ENCODE results near the gene PCDH18. TPM values are rescaled to one million over a fixed set of nuclear protein-coding genes. Genes with fewer than 3 reads are reported as not detected.

PCDH18 gene
- total and polyA plus RNA-seq, 2 donors (not counting 1 experiment from before 2014, with no cell fraction given) = not detected

DNA sequence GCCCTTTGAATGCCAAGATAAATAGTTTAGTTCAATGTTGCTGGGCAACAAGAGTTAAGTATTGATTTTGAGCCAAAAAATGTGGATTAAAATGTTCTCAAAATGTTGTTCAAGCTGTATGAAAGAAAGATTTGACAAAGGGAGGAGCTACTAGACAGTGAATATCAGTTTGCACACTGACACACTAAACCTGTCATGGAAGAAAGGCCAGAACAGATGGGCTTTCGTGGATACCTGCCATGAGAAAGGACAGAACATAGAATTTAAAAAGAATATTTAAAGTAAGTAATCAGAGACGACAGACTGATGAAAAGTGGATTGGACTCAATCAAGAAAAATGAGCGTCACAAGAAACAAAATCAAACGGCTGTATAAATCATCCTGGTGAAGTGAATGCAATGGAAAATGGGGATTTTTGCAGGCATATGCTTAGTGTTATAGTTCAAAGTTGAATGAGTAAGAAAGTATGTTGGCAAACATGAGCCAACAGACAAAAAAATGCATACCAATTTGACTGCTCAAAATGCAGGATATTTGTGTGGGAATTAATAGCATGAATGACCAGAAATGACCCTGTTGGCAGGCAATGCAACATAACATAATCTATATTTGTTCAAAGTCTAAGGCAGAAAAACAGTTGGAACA lies 7.4 kb downstream of the PCDH18 start:
- ChIA-PET POLR2A (no interaction called here), CTCF (no interaction called here)
- ATAC-seq (ENCODE audit: low read depth) (no peak), DNase-seq (no peak)
- no peak overlapping the region for H3K4me3 Mint-ChIP-seq
- H3K9me3 Mint-ChIP-seq (ENCODE audit: insufficient read depth) = no peaks in the 10 kb centered on the region
- Histone ChIP-seq H3K4me3 (ENCODE audit: control extremely low read depth in 1 of 5, extremely low read depth in 1 of 5, insufficient read depth in 1 of 5, low read depth in 2 of 5, low read length in 4 of 5) (no peak overlapping the region), H3K79me2 (ENCODE audit: control insufficient read depth, insufficient read depth, low read length) (no peaks in the 10 kb centered on the region), H3K9ac (ENCODE audit: low read length) (no peak overlapping the region), H3K9me3 (ENCODE audit: control extremely low read depth in 1 of 3, control insufficient read depth in 2 of 3, insufficient read depth in 1 of 3, low read length in 2 of 3) (peaks cover 0 to 3% (median 0%) of the 10 kb centered on the region in 3 donors), H3K27ac (ENCODE audit: low read length in 2 of 2) (no peak overlapping the region), H2AFZ (ENCODE audit: insufficient read depth, low read depth, low read length, poor library complexity, severe bottlenecking) (no peak overlapping the region), H3K36me3 (replicated peaks in 1 of 2; ENCODE audit: control extremely low read depth in 1 of 2, control insufficient read depth in 1 of 2, extremely low read depth in 1 of 2, insufficient read depth in 2 of 2, low read length in 1 of 2) (no peaks in the 10 kb centered on the region), H4K20me1 (ENCODE audit: control insufficient read depth, insufficient read depth, low read length, poor library complexity, severe bottlenecking) (no peaks in the 10 kb centered on the region), H3K27me3 (replicated peaks in 1 of 4; ENCODE audit: control extremely low read depth in 1 of 4, control insufficient read depth in 3 of 4, insufficient read depth in 4 of 4, low read length in 3 of 4) (no peaks in the 10 kb centered on the region), H3K4me1 (ENCODE audit: control insufficient read depth in 2 of 2, insufficient read depth in 2 of 2, low read length in 2 of 2) (no peaks in the 10 kb centered on the region), H3K4me2 (replicated peaks; ENCODE audit: low read depth, low read length, poor library complexity, severe bottlenecking) (no peak overlapping the region)
- H3K27ac Mint-ChIP-seq = no peak overlapping the region
- H3K27me3 Mint-ChIP-seq = no peaks in the 10 kb centered on the region
- TF ChIP-seq, protein P1, sequence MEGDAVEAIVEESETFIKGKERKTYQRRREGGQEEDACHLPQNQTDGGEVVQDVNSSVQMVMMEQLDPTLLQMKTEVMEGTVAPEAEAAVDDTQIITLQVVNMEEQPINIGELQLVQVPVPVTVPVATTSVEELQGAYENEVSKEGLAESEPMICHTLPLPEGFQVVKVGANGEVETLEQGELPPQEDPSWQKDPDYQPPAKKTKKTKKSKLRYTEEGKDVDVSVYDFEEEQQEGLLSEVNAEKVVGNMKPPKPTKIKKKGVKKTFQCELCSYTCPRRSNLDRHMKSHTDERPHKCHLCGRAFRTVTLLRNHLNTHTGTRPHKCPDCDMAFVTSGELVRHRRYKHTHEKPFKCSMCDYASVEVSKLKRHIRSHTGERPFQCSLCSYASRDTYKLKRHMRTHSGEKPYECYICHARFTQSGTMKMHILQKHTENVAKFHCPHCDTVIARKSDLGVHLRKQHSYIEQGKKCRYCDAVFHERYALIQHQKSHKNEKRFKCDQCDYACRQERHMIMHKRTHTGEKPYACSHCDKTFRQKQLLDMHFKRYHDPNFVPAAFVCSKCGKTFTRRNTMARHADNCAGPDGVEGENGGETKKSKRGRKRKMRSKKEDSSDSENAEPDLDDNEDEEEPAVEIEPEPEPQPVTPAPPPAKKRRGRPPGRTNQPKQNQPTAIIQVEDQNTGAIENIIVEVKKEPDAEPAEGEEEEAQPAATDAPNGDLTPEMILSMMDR (IDR thresholded peaks at IDR 0.05) = no peak
- TF ChIP-seq EZH2 (IDR thresholded peaks at IDR 0.05; ENCODE audit: borderline replicate concordance, insufficient read depth, low read depth, low read length, poor library complexity, severe bottlenecking) = no peak
- no peaks in the 10 kb centered on the region for H3K4me1 Mint-ChIP-seq
- intact Hi-C loops (cut with micrococcal nuclease) = no loop called here
- 100% methylated on average over 3 of the region's 4 CpGs for WGBS (ENCODE audit: insufficient coverage)

DNA sequence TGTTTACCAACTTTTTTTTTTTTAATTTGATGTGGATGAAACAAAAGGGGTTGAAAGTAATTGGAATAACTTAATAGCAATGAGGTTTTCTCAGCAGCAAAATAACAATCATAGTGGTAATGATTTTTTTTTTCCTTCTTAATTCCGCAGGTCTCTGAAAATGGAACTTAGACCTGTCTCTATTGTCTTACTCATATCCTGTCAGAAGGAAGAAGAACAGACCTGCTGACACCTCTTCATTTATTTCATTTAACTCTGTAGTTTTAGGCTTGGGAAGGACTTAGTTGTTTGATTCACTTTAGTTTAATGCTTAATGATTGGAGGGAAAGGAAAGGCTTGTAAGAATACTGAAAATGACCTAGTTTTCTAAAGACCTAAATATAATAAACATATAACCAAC lies 9.0 kb downstream of the PCDH18 start:
- peaks cover 0 to 3% (median 0%) of the 10 kb centered on the region in 3 donors for H3K9me3 ChIP-seq (ENCODE audit: control extremely low read depth in 1 of 3, control insufficient read depth in 2 of 3, insufficient read depth in 1 of 3, low read length in 2 of 3)
- no peak overlapping the region for H3K4me2 ChIP-seq (replicated peaks; ENCODE audit: low read depth, low read length, poor library complexity, severe bottlenecking)
- H3K4me3 ChIP-seq (ENCODE audit: control extremely low read depth in 1 of 5, extremely low read depth in 1 of 5, insufficient read depth in 1 of 5, low read depth in 2 of 5, low read length in 4 of 5) = no peak overlapping the region
- Mint-ChIP-seq H3K4me1 (no peaks in the 10 kb centered on the region), H3K9me3 (ENCODE audit: insufficient read depth) (no peaks in the 10 kb centered on the region), H3K4me3 (no peak overlapping the region), H3K27ac (no peak overlapping the region), H3K27me3 (no peaks in the 10 kb centered on the region)
- no peaks in the 10 kb centered on the region for H3K36me3 ChIP-seq (replicated peaks in 1 of 2; ENCODE audit: control extremely low read depth in 1 of 2, control insufficient read depth in 1 of 2, extremely low read depth in 1 of 2, insufficient read depth in 2 of 2, low read length in 1 of 2)
- no peaks in the 10 kb centered on the region for H3K4me1 ChIP-seq (ENCODE audit: control insufficient read depth in 2 of 2, insufficient read depth in 2 of 2, low read length in 2 of 2)
- H3K27ac ChIP-seq (ENCODE audit: low read length in 2 of 2) = no peak overlapping the region
- H3K9ac ChIP-seq (ENCODE audit: low read length) = no peak overlapping the region
- TF ChIP-seq, protein P1 (IDR thresholded peaks at IDR 0.05) = no peak
- TF ChIP-seq EZH2 (IDR thresholded peaks at IDR 0.05; ENCODE audit: borderline replicate concordance, insufficient read depth, low read depth, low read length, poor library complexity, severe bottlenecking) = no peak
- WGBS (ENCODE audit: insufficient coverage) = no CpG with 5 or more reads among the region's 1 CpG
- H4K20me1 ChIP-seq (ENCODE audit: control insufficient read depth, insufficient read depth, low read length, poor library complexity, severe bottlenecking) = no peaks in the 10 kb centered on the region
- no peaks in the 10 kb centered on the region for H3K79me2 ChIP-seq (ENCODE audit: control insufficient read depth, insufficient read depth, low read length)
- no peak for DNase-seq
- H3K27me3 ChIP-seq (replicated peaks in 1 of 4; ENCODE audit: control extremely low read depth in 1 of 4, control insufficient read depth in 3 of 4, insufficient read depth in 4 of 4, low read length in 3 of 4) = no peaks in the 10 kb centered on the region
- intact Hi-C loops (cut with micrococcal nuclease) = no loop called here
- ChIA-PET POLR2A (no interaction called here), CTCF (no interaction called here)
- H2AFZ ChIP-seq (ENCODE audit: insufficient read depth, low read depth, low read length, poor library complexity, severe bottlenecking) = no peak overlapping the region
- no peak for ATAC-seq (ENCODE audit: low read depth)
